Sigmoid colon (tissue), 4 donors: ENCODE results near the gene SYT9.

Source experiments
- CTCF ChIP-seq, 4 experiments: fragments of 450-650 bp in 3 of 4; fragments of 200-600 bp in 1 of 4; IDR thresholded peaks; one replicate each; pipeline ENCODE4 v1.5.1; 2016 to 2019; ENCODE audit warnings: antibody characterized with exemption in 4 of 4, mild to moderate bottlenecking in 3 of 4, moderate library complexity in 2 of 4
- EP300 ChIP-seq, 4 donors: sonication (generic); formaldehyde crosslinking; IDR thresholded peaks; one replicate each; pipeline ENCODE4 v1.6.1; 2017; ENCODE audit warnings: antibody characterized with exemption in 4 of 4
- POLR2A ChIP-seq, 2 donors: fragments of 450-650 bp; IDR thresholded peaks; one replicate each; pipeline ENCODE4 v1.6.1; 2016; ENCODE audit warnings: antibody characterized with exemption in 2 of 2, mild to moderate bottlenecking in 2 of 2, moderate library complexity in 2 of 2
- POLR2AphosphoS5 ChIP-seq, 4 donors: sonication (generic); formaldehyde crosslinking; IDR thresholded peaks; one replicate each; pipeline ENCODE4 v1.6.1; 2017; ENCODE audit warnings: antibody characterized with exemption in 4 of 4

- TF ChIP-seq POLR2A (IDR thresholded peaks at IDR 0.05) (no peak), CTCF (IDR thresholded peaks at IDR 0.05) (no peak), EP300 (IDR thresholded peaks at IDR 0.05) (no peak), POLR2AphosphoS5 (IDR thresholded peaks at IDR 0.05) (no peak)
Observed at GRCh38 chr11:7239877-7240276, 11.8 kb upstream of the SYT9 start.
